NCI-H1436 treated with DMSO at 0.1 percent for 48 hours (cell line): ENCODE results near the gene VNN1.

ENCODE experiments used
- DNase-seq: peaks from one replicate; lab custom pipeline; 2025; lab: John Stamatoyannopoulos, UW

Gene VNN1

GRCh38 chr6:132713352-132714134, at the start of gene VNN1:
VNN1 (minus strand) TSS chr6:132714055; CDS start chr6:132714035, 20 bp downstream.
- no peak for DNase-seq

GRCh38 chr6:132763269-132763668, 49.4 kb upstream of the VNN1 start:
- DNase-seq, result no peak

GRCh38 chr6:132760256-132760655, 46.4 kb upstream of the VNN1 start:
- no peak for DNase-seq

- no peak for DNase-seq
Measured at GRCh38 chr6:132758689-132759088, 44.8 kb upstream of the VNN1 start.

GRCh38 chr6:132752255-132752654, 38.4 kb upstream of the VNN1 start:
- DNase-seq, result no peak

GRCh38 chr6:132751828-132752227, 38.0 kb upstream of the VNN1 start:
- DNase-seq, result no peak

- no peak for DNase-seq
Measured at GRCh38 chr6:132751306-132751705, 37.5 kb upstream of the VNN1 start.

- DNase-seq, result no peak
Measured at GRCh38 chr6:132750455-132751248, 36.8 kb upstream of the VNN1 start.

GRCh38 chr6:132749111-132749510, 35.3 kb upstream of the VNN1 start:
- no peak for DNase-seq

GRCh38 chr6:132748446-132748845, 34.6 kb upstream of the VNN1 start:
- DNase-seq, result no peak

- no peak for DNase-seq
Measured at GRCh38 chr6:132746048-132746447, 32.2 kb upstream of the VNN1 start.

- no peak for DNase-seq
Measured at GRCh38 chr6:132742495-132742894, 28.6 kb upstream of the VNN1 start.

GRCh38 chr6:132741281-132741680, 27.4 kb upstream of the VNN1 start:
- DNase-seq, result no peak

GRCh38 chr6:132736239-132736638, 22.4 kb upstream of the VNN1 start:
- DNase-seq, result no peak

GRCh38 chr6:132734694-132735236, 20.9 kb upstream of the VNN1 start:
- no peak for DNase-seq

GRCh38 chr6:132733814-132734213, 20.0 kb upstream of the VNN1 start:
- no peak for DNase-seq

GRCh38 chr6:132733283-132733682, 19.4 kb upstream of the VNN1 start:
- DNase-seq, result no peak

- no peak for DNase-seq
Measured at GRCh38 chr6:132731086-132731485, 17.2 kb upstream of the VNN1 start.

GRCh38 chr6:132730560-132730959, 16.7 kb upstream of the VNN1 start:
- DNase-seq, result no peak

- DNase-seq, result no peak
Measured at GRCh38 chr6:132728616-132729015, 14.8 kb upstream of the VNN1 start.

- no peak for DNase-seq
Measured at GRCh38 chr6:132726608-132726975, 12.7 kb upstream of the VNN1 start.

GRCh38 chr6:132725947-132726607, 12.2 kb upstream of the VNN1 start:
- DNase-seq, result no peak

- no peak for DNase-seq
Measured at GRCh38 chr6:132725471-132725870, 11.6 kb upstream of the VNN1 start.
